ENCODE measurements around the gene EEIG2. TPM values are rescaled to one million over a fixed set of nuclear protein-coding genes. Genes with fewer than 3 reads are reported as not detected.
"Not testable (repeated sequence)": the region's sequence is repeated elsewhere in the genome, so short reads cannot be mapped to it uniquely, and the experiment has no call there.

The EEIG2 gene
- polyA plus RNA-seq, 4 donors = 7.8 to 21.7 (median 9.6) TPM

DNA sequence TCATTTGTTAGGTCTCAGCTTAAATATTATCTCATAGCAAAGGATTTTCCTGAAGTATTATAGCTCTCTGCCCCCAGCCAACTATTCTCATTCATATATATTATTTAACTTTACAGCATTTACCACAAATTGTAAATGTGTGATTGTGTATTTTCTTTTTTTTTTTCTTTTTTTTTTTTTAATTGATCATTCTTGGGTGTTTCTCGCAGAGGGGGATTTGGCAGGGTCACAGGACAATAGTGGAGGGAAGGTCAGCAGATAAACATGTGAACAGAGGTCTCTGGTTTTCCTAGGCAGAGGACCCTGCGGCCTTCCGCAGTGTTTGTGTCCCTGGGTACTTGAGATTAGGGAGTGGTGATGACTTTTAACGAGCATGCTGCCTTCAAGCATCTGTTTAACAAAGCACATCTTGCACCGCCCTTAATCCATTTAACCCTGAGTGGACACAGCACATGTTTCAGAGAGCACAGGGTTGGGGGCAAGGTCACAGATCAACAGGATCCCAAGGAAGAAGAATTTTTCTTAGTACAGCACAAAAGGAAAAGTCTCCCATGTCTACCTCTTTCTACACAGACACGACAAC lies 24.5 kb upstream of the EEIG2 start:
- not testable (repeated sequence) for H3K27me3 ChIP-seq (ENCODE audit: control insufficient read depth in 3 of 3, insufficient read depth in 3 of 3, low read length in 3 of 3); FAIRE-seq; H3K36me3 ChIP-seq (ENCODE audit: control insufficient read depth in 3 of 3, insufficient read depth in 2 of 3, low read depth in 1 of 3, low read length in 3 of 3); H3K27ac ChIP-seq (ENCODE audit: low read depth in 1 of 3, low read length in 2 of 3); H3K4me1 ChIP-seq (ENCODE audit: control insufficient read depth in 3 of 3, insufficient read depth in 2 of 3, low read depth in 1 of 3, low read length in 2 of 3); H3K4me3 ChIP-seq (ENCODE audit: low read depth in 1 of 3, low read length in 3 of 3); H3K9me3 ChIP-seq (ENCODE audit: control insufficient read depth in 2 of 2, insufficient read depth in 1 of 2, low read depth in 1 of 2, low read length in 1 of 2); DNase-seq
- 83 to 100% (median 90%) methylated on average over 2 of the region's 6 CpGs for WGBS, 3 donors

DNA sequence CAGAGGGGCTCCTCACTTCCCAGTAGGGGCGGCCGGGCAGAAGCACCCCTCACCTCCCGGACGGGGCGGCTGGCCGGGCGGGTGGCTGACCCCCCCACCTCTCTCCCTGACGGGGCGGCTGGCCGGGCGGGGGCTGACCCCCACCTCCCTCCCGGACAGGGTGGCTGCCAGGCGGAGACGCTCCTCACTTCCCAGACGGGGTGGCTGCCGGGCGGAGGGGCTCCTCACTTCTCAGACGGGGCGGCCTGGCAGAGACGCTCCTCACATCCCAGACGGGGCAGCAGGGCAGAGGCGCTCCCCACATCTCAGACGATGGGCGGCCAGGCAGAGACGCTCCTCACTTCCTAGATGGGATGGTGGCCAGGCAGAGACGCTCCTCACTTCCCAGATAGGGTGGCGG lies 23.9 kb upstream of the EEIG2 start:
- H3K4me3 ChIP-seq (ENCODE audit: low read depth in 1 of 3, low read length in 3 of 3); H3K27me3 ChIP-seq (ENCODE audit: control insufficient read depth in 3 of 3, insufficient read depth in 3 of 3, low read length in 3 of 3); DNase-seq; H3K4me1 ChIP-seq (ENCODE audit: control insufficient read depth in 3 of 3, insufficient read depth in 2 of 3, low read depth in 1 of 3, low read length in 2 of 3); FAIRE-seq; H3K36me3 ChIP-seq (ENCODE audit: control insufficient read depth in 3 of 3, insufficient read depth in 2 of 3, low read depth in 1 of 3, low read length in 3 of 3); H3K9me3 ChIP-seq (ENCODE audit: control insufficient read depth in 2 of 2, insufficient read depth in 1 of 2, low read depth in 1 of 2, low read length in 1 of 2); H3K27ac ChIP-seq (ENCODE audit: low read depth in 1 of 3, low read length in 2 of 3): not testable (repeated sequence)
- 95 to 99% (median 99%) methylated on average over 20 to 27 of the region's 27 CpGs for WGBS, 3 donors

GRCh38 chr1:108536791-108537190 lies 23.1 kb upstream of the EEIG2 start:
- peak; percentile 40 to 62 for DNase-seq
- not testable (repeated sequence) for FAIRE-seq; H3K36me3 ChIP-seq (ENCODE audit: control insufficient read depth in 3 of 3, insufficient read depth in 2 of 3, low read depth in 1 of 3, low read length in 3 of 3); H3K9me3 ChIP-seq (ENCODE audit: control insufficient read depth in 2 of 2, insufficient read depth in 1 of 2, low read depth in 1 of 2, low read length in 1 of 2); H3K27me3 ChIP-seq (ENCODE audit: control insufficient read depth in 3 of 3, insufficient read depth in 3 of 3, low read length in 3 of 3); H3K4me1 ChIP-seq (ENCODE audit: control insufficient read depth in 3 of 3, insufficient read depth in 2 of 3, low read depth in 1 of 3, low read length in 2 of 3); H3K4me3 ChIP-seq (ENCODE audit: low read depth in 1 of 3, low read length in 3 of 3); H3K27ac ChIP-seq (ENCODE audit: low read depth in 1 of 3, low read length in 2 of 3)
- 53 to 63% (median 56%) methylated on average over 4 of the region's 4 CpGs for WGBS, 3 donors

- Histone ChIP-seq H3K4me3 (ENCODE audit: low read depth in 1 of 3, low read length in 3 of 3) (no peak overlapping the region), H3K27ac (ENCODE audit: low read depth in 1 of 3, low read length in 2 of 3) (no peak overlapping the region), H3K36me3 (ENCODE audit: control insufficient read depth in 3 of 3, insufficient read depth in 2 of 3, low read depth in 1 of 3, low read length in 3 of 3) (no peaks in the 10 kb centered on the region), H3K9me3 (ENCODE audit: control insufficient read depth in 2 of 2, insufficient read depth in 1 of 2, low read depth in 1 of 2, low read length in 1 of 2) (no peaks in the 10 kb centered on the region), H3K27me3 (ENCODE audit: control insufficient read depth in 3 of 3, insufficient read depth in 3 of 3, low read length in 3 of 3) (no peaks in the 10 kb centered on the region), H3K4me1 (ENCODE audit: control insufficient read depth in 3 of 3, insufficient read depth in 2 of 3, low read depth in 1 of 3, low read length in 2 of 3) (no peaks in the 10 kb centered on the region)
- 36 to 59% (median 44%) methylated on average over 1 of the region's 1 CpG for WGBS, 3 donors
- FAIRE-seq (no peak), DNase-seq (no peak)
These were observed 21.9 kb upstream of the EEIG2 start for GRCh38 chr1:108537976-108538375.

- 82 to 90% (median 86%) methylated on average over 1 of the region's 1 CpG for WGBS, 3 donors
- FAIRE-seq = no peak
These were observed 18.9 kb upstream of the EEIG2 start for GRCh38 chr1:108540977-108541376.

GRCh38 chr1:108541861-108542260 lies 18.0 kb upstream of the EEIG2 start:
- H3K4me1 ChIP-seq (ENCODE audit: control insufficient read depth in 3 of 3, insufficient read depth in 2 of 3, low read depth in 1 of 3, low read length in 2 of 3) = no peaks in the 10 kb centered on the region
- DNase-seq = no peak
- H3K4me3 ChIP-seq (ENCODE audit: low read depth in 1 of 3, low read length in 3 of 3) = no peak overlapping the region
- no peak for FAIRE-seq
- H3K27ac ChIP-seq (ENCODE audit: low read depth in 1 of 3, low read length in 2 of 3) = no peak overlapping the region
- no peaks in the 10 kb centered on the region for H3K27me3 ChIP-seq (ENCODE audit: control insufficient read depth in 3 of 3, insufficient read depth in 3 of 3, low read length in 3 of 3)
- WGBS, 3 donors = 77 to 88% (median 80%) methylated on average over 2 of the region's 2 CpGs
- H3K36me3 ChIP-seq (ENCODE audit: control insufficient read depth in 3 of 3, insufficient read depth in 2 of 3, low read depth in 1 of 3, low read length in 3 of 3) = no peaks in the 10 kb centered on the region
- no peaks in the 10 kb centered on the region for H3K9me3 ChIP-seq (ENCODE audit: control insufficient read depth in 2 of 2, insufficient read depth in 1 of 2, low read depth in 1 of 2, low read length in 1 of 2)

More at GRCh38 chr1:108540977-108541376, 18.9 kb upstream of the EEIG2 start:
- H3K36me3 ChIP-seq (ENCODE audit: control insufficient read depth in 3 of 3, insufficient read depth in 2 of 3, low read depth in 1 of 3, low read length in 3 of 3) = no peaks in the 10 kb centered on the region
- no peaks in the 10 kb centered on the region for H3K27me3 ChIP-seq (ENCODE audit: control insufficient read depth in 3 of 3, insufficient read depth in 3 of 3, low read length in 3 of 3)
- no peak for DNase-seq
- no peaks in the 10 kb centered on the region for H3K9me3 ChIP-seq (ENCODE audit: control insufficient read depth in 2 of 2, insufficient read depth in 1 of 2, low read depth in 1 of 2, low read length in 1 of 2)
- no peaks in the 10 kb centered on the region for H3K4me1 ChIP-seq (ENCODE audit: control insufficient read depth in 3 of 3, insufficient read depth in 2 of 3, low read depth in 1 of 3, low read length in 2 of 3)
- H3K4me3 ChIP-seq (ENCODE audit: low read depth in 1 of 3, low read length in 3 of 3) = no peak overlapping the region
- no peak overlapping the region for H3K27ac ChIP-seq (ENCODE audit: low read depth in 1 of 3, low read length in 2 of 3)

GRCh38 chr1:108547493-108547892 lies 12.4 kb upstream of the EEIG2 start:
- H3K4me1 ChIP-seq (ENCODE audit: control insufficient read depth in 3 of 3, insufficient read depth in 2 of 3, low read depth in 1 of 3, low read length in 2 of 3); H3K36me3 ChIP-seq (ENCODE audit: control insufficient read depth in 3 of 3, insufficient read depth in 2 of 3, low read depth in 1 of 3, low read length in 3 of 3); H3K9me3 ChIP-seq (ENCODE audit: control insufficient read depth in 2 of 2, insufficient read depth in 1 of 2, low read depth in 1 of 2, low read length in 1 of 2); DNase-seq; H3K4me3 ChIP-seq (ENCODE audit: low read depth in 1 of 3, low read length in 3 of 3); H3K27ac ChIP-seq (ENCODE audit: low read depth in 1 of 3, low read length in 2 of 3); FAIRE-seq; H3K27me3 ChIP-seq (ENCODE audit: control insufficient read depth in 3 of 3, insufficient read depth in 3 of 3, low read length in 3 of 3): not testable (repeated sequence)
- WGBS, 3 donors = 88 to 95% (median 94%) methylated on average over 4 of the region's 4 CpGs

DNA sequence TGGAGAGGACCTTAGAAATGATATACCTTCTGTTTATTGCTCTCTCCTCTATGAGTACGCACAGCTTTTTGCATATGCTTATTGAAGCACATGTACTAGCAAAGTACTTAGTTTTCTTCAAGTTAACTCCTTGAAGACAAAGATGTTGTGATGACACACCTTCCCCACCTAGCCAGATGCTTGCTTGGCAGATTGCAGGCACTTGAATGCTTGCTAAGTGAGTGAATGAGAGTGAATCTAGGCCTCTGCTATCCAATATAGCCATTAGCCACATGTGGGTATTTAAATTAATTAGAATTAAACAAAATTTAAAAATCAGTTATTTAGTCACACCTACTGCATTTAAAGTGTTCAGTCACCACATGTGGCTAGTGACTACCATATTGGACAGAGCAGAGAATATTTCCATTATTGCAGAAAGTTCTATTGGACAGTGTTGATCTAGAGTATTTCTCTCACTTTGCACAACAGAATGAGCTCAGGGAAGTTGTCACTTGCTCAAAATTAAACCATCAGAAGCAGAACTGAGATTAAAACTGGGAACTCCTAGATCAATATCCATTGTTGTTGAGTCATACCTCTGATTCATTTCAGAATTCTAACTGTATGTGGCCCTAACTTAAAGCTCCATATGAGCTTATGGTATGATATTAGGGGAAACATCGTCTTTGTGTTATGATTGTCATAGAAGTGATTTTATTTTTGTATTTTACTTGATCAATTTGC lies 8.6 kb upstream of the EEIG2 start:
- Histone ChIP-seq H3K36me3 (ENCODE audit: control insufficient read depth in 3 of 3, insufficient read depth in 2 of 3, low read depth in 1 of 3, low read length in 3 of 3) (no peaks in the 10 kb centered on the region), H3K4me1 (ENCODE audit: control insufficient read depth in 3 of 3, insufficient read depth in 2 of 3, low read depth in 1 of 3, low read length in 2 of 3) (no peaks in the 10 kb centered on the region), H3K27me3 (ENCODE audit: control insufficient read depth in 3 of 3, insufficient read depth in 3 of 3, low read length in 3 of 3) (no peaks in the 10 kb centered on the region), H3K9me3 (ENCODE audit: control insufficient read depth in 2 of 2, insufficient read depth in 1 of 2, low read depth in 1 of 2, low read length in 1 of 2) (no peaks in the 10 kb centered on the region), H3K27ac (ENCODE audit: low read depth in 1 of 3, low read length in 2 of 3) (no peak overlapping the region), H3K4me3 (ENCODE audit: low read depth in 1 of 3, low read length in 3 of 3) (no peak overlapping the region)
- FAIRE-seq (no peak), DNase-seq (no peak)
- 74 to 90% (median 85%) methylated on average over 2 of the region's 2 CpGs for WGBS, 3 donors

DNA sequence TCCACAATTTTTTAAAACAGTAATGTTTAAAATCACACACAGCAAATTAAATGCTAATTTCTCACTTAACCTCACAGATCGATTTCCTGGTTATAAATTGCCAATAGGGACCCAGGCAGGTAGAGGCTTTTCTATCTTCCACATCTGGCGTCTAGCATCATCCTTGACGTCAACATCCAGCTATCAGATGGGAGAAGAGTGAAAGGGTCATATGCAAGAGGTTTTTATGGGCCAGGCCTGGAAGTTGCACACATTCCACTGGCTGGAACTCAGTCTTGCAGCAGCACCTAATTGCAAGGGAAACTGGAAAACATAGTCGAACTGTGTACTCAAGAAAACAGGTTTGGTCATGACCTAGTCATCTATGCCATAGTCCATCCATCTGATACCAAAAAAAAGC lies 6.0 kb upstream of the EEIG2 start:
- Histone ChIP-seq H3K9me3 (ENCODE audit: control insufficient read depth in 2 of 2, insufficient read depth in 1 of 2, low read depth in 1 of 2, low read length in 1 of 2) (no peaks in the 10 kb centered on the region), H3K4me3 (ENCODE audit: low read depth in 1 of 3, low read length in 3 of 3) (no peak overlapping the region), H3K4me1 (ENCODE audit: control insufficient read depth in 3 of 3, insufficient read depth in 2 of 3, low read depth in 1 of 3, low read length in 2 of 3) (no peaks in the 10 kb centered on the region), H3K27me3 (ENCODE audit: control insufficient read depth in 3 of 3, insufficient read depth in 3 of 3, low read length in 3 of 3) (no peaks in the 10 kb centered on the region), H3K36me3 (ENCODE audit: control insufficient read depth in 3 of 3, insufficient read depth in 2 of 3, low read depth in 1 of 3, low read length in 3 of 3) (no peaks in the 10 kb centered on the region), H3K27ac (ENCODE audit: low read depth in 1 of 3, low read length in 2 of 3) (no peak overlapping the region)
- FAIRE-seq (no peak), DNase-seq (no peak)
- 69 to 79% (median 78%) methylated on average over 4 of the region's 4 CpGs for WGBS, 3 donors
